Right lobe of liver (tissue), 6 donors: Measurements from ENCODE around the gene IKBKG. TPM values are rescaled to one million over a fixed set of nuclear protein-coding genes. Genes with fewer than 3 reads are reported as not detected.

ENCODE experiments used
- ATAC-seq, 4 donors: fragments of 200-7000 bp; cut with Tn5 transposase; one replicate each; pipeline ENCODE4 v1.9.1; 2020; ENCODE audit warnings: mild to moderate bottlenecking in 4 of 4, moderate library complexity in 4 of 4
- DNase-seq, 3 donors: peaks; one replicate each; pipeline ENCODE4 v3.0.0-alpha.2; 2020
- H3K27ac ChIP-seq, 3 donors: fragments of 200-600 bp; one replicate each; pipeline ENCODE4 v1.8.0; 2022
- H3K27me3 ChIP-seq, 2 donors: fragments of 200-600 bp; one replicate each; pipeline ENCODE4 v1.8.0; 2022
- H3K36me3 ChIP-seq, 4 donors: fragments of 200-600 bp; sonication (generic) in 1 of 4; one replicate each; pipeline versions ENCODE4 v1.5.1 to v1.8.0; 2017 to 2022; ENCODE audit warnings: control low read depth in 1 of 4
- H3K4me1 ChIP-seq, 4 donors: fragments of 200-600 bp; sonication (generic) in 1 of 4; one replicate each; pipeline versions ENCODE4 v1.5.1 to v1.8.0; 2017 to 2022; ENCODE audit warnings: control low read depth in 1 of 4
- H3K4me3 ChIP-seq, 3 donors: fragments of 200-600 bp; one replicate each; pipeline ENCODE4 v1.8.0; 2022
- H3K9me3 ChIP-seq, 4 donors: fragments of 200-600 bp; sonication (generic) in 1 of 4; one replicate each; pipeline versions ENCODE4 v1.5.1 to v1.8.0; 2017 to 2022; ENCODE audit warnings: control low read depth in 1 of 4
- CTCF ChIP-seq, 4 donors: fragments of 200-600 bp in 3 of 4; fragments of 450-650 bp in 1 of 4; IDR thresholded peaks; one replicate each; pipeline versions ENCODE4 v1.5.1 to v1.8.0; 2016 to 2022; ENCODE audit warnings: antibody characterized with exemption in 4 of 4, mild to moderate bottlenecking in 2 of 4
- POLR2A ChIP-seq: fragments of 450-650 bp; IDR thresholded peaks from one replicate; pipeline ENCODE4 v1.6.1; 2017; ENCODE audit warnings: antibody characterized with exemption, mild to moderate bottlenecking
- WGBS: methylation state at CpG from one replicate; pipeline ENCODE4 v1.1.6; 2018; ENCODE audit warnings: low coverage, low lambda C conversion rate; ENCODE audit not compliant: insufficient coverage; ENCODE audit errors: missing lambda C conversion rate; 5-methylcytosine and 5-hydroxymethylcytosine counted together
- intact Hi-C, 2 donors: fragments of 100-400 bp; cut with DNase I; formaldehyde crosslinking; loops; one replicate each; pipeline versions ENCODE4 v1.11.2 to v1.14.1; 2022
- total RNA-seq, 6 experiments: library from RNA; depleted of rRNA in 2 of 6; stranded (reverse); fragments of >200 nt in 2 of 6; fragmentation: NEBNext Ultra II Directional in 3 of 6; extraction: Animal tissue kit (Norgen Biotek cat#: 25700) in 3 of 6; gene quantifications; one replicate each; pipeline versions ENCODE4 v1.1.0 to v1.2.4, GENCODE V29; 2016 to 2023
- donor health status: DM: no; HTN: yes; CAD: no.
- donor health status: DM: no; HTN: no; CAD: no.
- donor health status: DM: no; HTN: no; CAD: no.
- donor health status: DM: no; HTN: yes; CAD: no.
- donor health status: DM: no; HTN: yes; CAD: no.

IKBKG gene
- total RNA-seq, 6 experiments from 2014 or later, result 32.8 to 83.3 (median 46.5) TPM

GRCh38 chrX:154530286-154530685 is 17.1 kb upstream of the IKBKG start:
- intact Hi-C loops, result loop anchor here in 1 of 2 donors (5.0 kb wide), 1 partner anchor 128 kb away; no protein-coding TSS in a partner anchor
- ATAC-seq, result no peak

GRCh38 chrX:154531626-154532025 is 15.8 kb upstream of the IKBKG start:
- H3K27me3 ChIP-seq, result no peaks in the 10 kb centered on the region
- intact Hi-C loops, result loop anchor here in 1 of 2 donors (5.0 kb wide), 1 partner anchor 129 kb away; no protein-coding TSS in a partner anchor
- no peak for DNase-seq
- no peaks in the 10 kb centered on the region for H3K9me3 ChIP-seq
- H3K4me3 ChIP-seq, result no peak overlapping the region
- ATAC-seq, result no peak
- WGBS, result 85% methylated on average over 4 of the region's 16 CpGs
- no peaks in the 10 kb centered on the region for H3K36me3 ChIP-seq
- peaks cover 0 to 8% (median 0%) of the 10 kb centered on the region in 4 donors for H3K4me1 ChIP-seq
- TF ChIP-seq POLR2A (no peak), CTCF (IDR thresholded peaks at IDR 0.05) (no peak)
- no peak overlapping the region for H3K27ac ChIP-seq

More at GRCh38 chrX:154530286-154530685, 17.1 kb upstream of the IKBKG start:
- 79% methylated on average over 6 of the region's 11 CpGs for WGBS
- no peak overlapping the region for H3K27ac ChIP-seq
- H3K4me3 ChIP-seq, result no peak overlapping the region
- H3K9me3 ChIP-seq, result no peaks in the 10 kb centered on the region
- H3K36me3 ChIP-seq, result no peaks in the 10 kb centered on the region
- no peaks in the 10 kb centered on the region for H3K27me3 ChIP-seq
- peaks cover 0 to 8% (median 0%) of the 10 kb centered on the region in 4 donors for H3K4me1 ChIP-seq
- TF ChIP-seq CTCF (IDR thresholded peaks at IDR 0.05), result no peak
- TF ChIP-seq POLR2A, result no peak
- no peak for DNase-seq

GRCh38 chrX:154532690-154533089 is 14.7 kb upstream of the IKBKG start:
- no peak for ATAC-seq

GRCh38 chrX:154534526-154535322 is 12.7 kb upstream of the IKBKG start:
- no peaks in the 10 kb centered on the region for H3K36me3 ChIP-seq
- no peak overlapping the region for H3K27ac ChIP-seq
- H3K27me3 ChIP-seq, result no peaks in the 10 kb centered on the region
- DNase-seq (peak; percentile 87 to 96 (median 93)), ATAC-seq (peak; percentile 97 to 100 (median 98))
- 5% methylated on average over 4 of the region's 34 CpGs for WGBS
- H3K4me3 ChIP-seq, result no peak overlapping the region
- intact Hi-C loops, result loop anchor here in 1 of 2 donors (5.0 kb wide), 1 partner anchor 132 kb away; no protein-coding TSS in a partner anchor
- TF ChIP-seq CTCF (IDR thresholded peaks at IDR 0.05) (peak; percentile 100), POLR2A (no peak)
- H3K4me1 ChIP-seq, result peaks cover 0 to 5% (median 0%) of the 10 kb centered on the region in 4 donors
- H3K9me3 ChIP-seq, result no peaks in the 10 kb centered on the region

More at GRCh38 chrX:154532690-154533089, 14.7 kb upstream of the IKBKG start:
- no CpG with 5 or more reads among the region's 23 CpGs for WGBS
- H3K4me3 ChIP-seq, result no peak overlapping the region
- DNase-seq, result no peak
- intact Hi-C loops, result loop anchor here in 1 of 2 donors (5.0 kb wide), 1 partner anchor 130 kb away; no protein-coding TSS in a partner anchor
- TF ChIP-seq POLR2A, result no peak
- TF ChIP-seq CTCF (IDR thresholded peaks at IDR 0.05), result no peak
- no peaks in the 10 kb centered on the region for H3K27me3 ChIP-seq
- H3K36me3 ChIP-seq, result no peaks in the 10 kb centered on the region
- H3K27ac ChIP-seq, result no peak overlapping the region
- H3K4me1 ChIP-seq, result peaks cover 0 to 5% (median 0%) of the 10 kb centered on the region in 4 donors
- no peaks in the 10 kb centered on the region for H3K9me3 ChIP-seq
